DND-41 (cell line): ENCODE results near the gene LYZL2.

Experiments used
- ATAC-seq: fragments of 200-7000 bp; cut with Tn5 transposase; 3 replicates; pipeline ENCODE4 v1.9.1; 2021; ENCODE audit warnings: low read depth; ENCODE audit not compliant: insufficient read depth
- DNase-seq: peaks from one replicate; pipeline ENCODE4 v3.0.0-alpha.2; 2020
- H2AFZ ChIP-seq: 2 replicates; pipeline ENCODE4 v1.6.0; 2012; ENCODE audit warnings: low read depth, low read length
- H3K27ac ChIP-seq: 2 replicates; pipeline ENCODE4 v1.5.1; 2012; ENCODE audit warnings: low read length, inconsistent platforms
- H3K27me3 ChIP-seq: fragments of 200-600 bp; sonication (generic); 2 replicates; pipeline ENCODE4 v1.6.0; 2012; ENCODE audit warnings: low read length, mild to moderate bottlenecking, inconsistent platforms; ENCODE audit not compliant: insufficient read depth, poor library complexity
- H3K36me3 ChIP-seq: 2 replicates; pipeline ENCODE4 v1.5.1; 2012; ENCODE audit warnings: low read length, inconsistent platforms; ENCODE audit not compliant: insufficient read depth
- H3K4me1 ChIP-seq: 2 replicates; pipeline ENCODE4 v1.5.1; 2012; ENCODE audit warnings: mild to moderate bottlenecking, low read length; ENCODE audit not compliant: insufficient read depth
- H3K4me2 ChIP-seq: 2 replicates; pipeline ENCODE4 v1.6.0; 2012; ENCODE audit warnings: mild to moderate bottlenecking, moderate library complexity, low read length, inconsistent platforms; ENCODE audit not compliant: insufficient read depth
- H3K4me3 ChIP-seq, 2 experiments: fragments of 200-600 bp in 1 of 2; shearing (Covaris generic) in 1 of 2; 2 replicates each; pipeline ENCODE4 v1.5.1; 2012 to 2016; ENCODE audit warnings: inconsistent platforms in 2 of 2, low read length in 2 of 2, mild to moderate bottlenecking in 2 of 2, low read depth in 1 of 2, moderate library complexity in 1 of 2
- H3K79me2 ChIP-seq: 2 replicates; pipeline ENCODE4 v1.6.0; 2012; ENCODE audit warnings: low read length, inconsistent platforms; ENCODE audit not compliant: insufficient read depth
- H3K9ac ChIP-seq: 2 replicates; pipeline ENCODE4 v1.6.0; 2012; ENCODE audit warnings: low read depth, mild to moderate bottlenecking, inconsistent platforms, low read length, moderate library complexity
- H3K9me3 ChIP-seq: 2 replicates; pipeline ENCODE4 v1.5.1; 2012; ENCODE audit warnings: low read length, moderate library complexity, mild to moderate bottlenecking, inconsistent platforms; ENCODE audit not compliant: insufficient read depth, severe bottlenecking
- H4K20me1 ChIP-seq: 2 replicates; pipeline ENCODE4 v1.6.0; 2012; ENCODE audit warnings: low read length; ENCODE audit not compliant: insufficient read depth
- CTCF ChIP-seq: IDR thresholded peaks from 2 replicates; pipeline ENCODE4 v1.5.1; 2012; ENCODE audit warnings: borderline replicate concordance, low read length, moderate library complexity, mild to moderate bottlenecking; ENCODE audit not compliant: poor library complexity, severe bottlenecking; ENCODE audit errors: extremely low read depth
- EZH2 ChIP-seq: IDR thresholded peaks from 3 replicates; pipeline ENCODE4 v1.6.1; 2012; ENCODE audit warnings: borderline replicate concordance, low read depth, mild to moderate bottlenecking, moderate library complexity, low read length, inconsistent platforms; ENCODE audit not compliant: severe bottlenecking

The LYZL2 gene

GRCh38 chr10:30587522-30588031 is 42.0 kb downstream of the LYZL2 start:
- Histone ChIP-seq H3K27me3 (no peaks in the 10 kb centered on the region), H3K4me3 (no peak overlapping the region), H3K9me3 (no peaks in the 10 kb centered on the region), H3K9ac (no peak overlapping the region), H4K20me1 (no peaks in the 10 kb centered on the region), H3K27ac (no peak overlapping the region), H3K36me3 (no peaks in the 10 kb centered on the region), H3K79me2 (no peaks in the 10 kb centered on the region), H3K4me2 (no peak overlapping the region), H2AFZ (no peak overlapping the region), H3K4me1 (no peaks in the 10 kb centered on the region)
- TF ChIP-seq CTCF (no peak), EZH2 (no peak)
- no peak for ATAC-seq
- DNase-seq: no peak

- Histone ChIP-seq H3K27ac (no peak overlapping the region), H3K9ac (no peak overlapping the region), H4K20me1 (no peaks in the 10 kb centered on the region), H3K79me2 (no peaks in the 10 kb centered on the region), H3K27me3 (no peaks in the 10 kb centered on the region), H3K9me3 (no peaks in the 10 kb centered on the region), H3K36me3 (no peaks in the 10 kb centered on the region), H3K4me1 (no peaks in the 10 kb centered on the region), H2AFZ (no peak overlapping the region), H3K4me3 (no peak overlapping the region), H3K4me2 (no peak overlapping the region)
- DNase-seq (no peak), ATAC-seq (no peak)
- TF ChIP-seq EZH2 (no peak), CTCF (no peak)
These were observed 42.7 kb downstream of the LYZL2 start for GRCh38 chr10:30586828-30587227.

GRCh38 chr10:30583778-30584415 is 45.7 kb downstream of the LYZL2 start:
- H4K20me1 ChIP-seq: no peaks in the 10 kb centered on the region
- no peak overlapping the region for H2AFZ ChIP-seq
- H3K27me3 ChIP-seq: peaks cover 7% of the 10 kb centered on the region
- H3K4me1 ChIP-seq: no peaks in the 10 kb centered on the region
- H3K27ac ChIP-seq: no peak overlapping the region
- H3K4me3 ChIP-seq: no peak overlapping the region
- ATAC-seq: no peak
- no peaks in the 10 kb centered on the region for H3K36me3 ChIP-seq
- no peaks in the 10 kb centered on the region for H3K79me2 ChIP-seq
- no peaks in the 10 kb centered on the region for H3K9me3 ChIP-seq
- H3K4me2 ChIP-seq: no peak overlapping the region
- H3K9ac ChIP-seq: no peak overlapping the region
- TF ChIP-seq EZH2: no peak
- TF ChIP-seq CTCF: no peak
- no peak for DNase-seq
